NK-92 (cell line): ENCODE results near the gene HBD.
"Not testable (repeated sequence)": the region's sequence is repeated elsewhere in the genome, so short reads cannot be mapped to it uniquely, and the experiment has no call there.

ENCODE experiments used
- DNase-seq: peaks from one replicate; lab custom pipeline; 2025; ENCODE audit not compliant: unreplicated experiment; lab: John Stamatoyannopoulos, UW

The HBD gene

DNA sequence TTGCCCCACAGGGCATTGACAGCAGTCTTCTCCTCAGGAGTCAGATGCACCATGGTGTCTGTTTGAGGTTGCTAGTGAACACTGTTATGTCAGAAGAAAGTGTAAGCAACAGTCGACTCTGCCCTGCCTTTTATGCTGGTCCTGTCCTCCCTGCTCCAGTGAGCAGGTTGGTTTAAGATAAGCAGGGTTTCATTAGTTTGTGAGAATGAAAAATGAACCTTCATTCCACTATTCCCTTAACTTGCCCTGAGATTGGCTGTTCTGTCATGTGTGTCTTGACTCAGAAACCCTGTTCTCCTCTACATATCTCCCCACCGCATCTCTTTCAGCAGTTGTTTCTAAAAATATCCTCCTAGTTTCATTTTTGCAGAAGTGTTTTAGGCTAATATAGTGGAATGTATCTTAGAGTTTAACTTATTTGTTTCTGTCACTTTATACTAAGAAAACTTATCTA is at the start of gene HBD:
Gene HBD, minus strand, starts transcription at position 103 of the 454 bp plus-strand sequence. Its CDS starts 50 bp downstream, at position 53.
- DNase-seq = no peak

DNA sequence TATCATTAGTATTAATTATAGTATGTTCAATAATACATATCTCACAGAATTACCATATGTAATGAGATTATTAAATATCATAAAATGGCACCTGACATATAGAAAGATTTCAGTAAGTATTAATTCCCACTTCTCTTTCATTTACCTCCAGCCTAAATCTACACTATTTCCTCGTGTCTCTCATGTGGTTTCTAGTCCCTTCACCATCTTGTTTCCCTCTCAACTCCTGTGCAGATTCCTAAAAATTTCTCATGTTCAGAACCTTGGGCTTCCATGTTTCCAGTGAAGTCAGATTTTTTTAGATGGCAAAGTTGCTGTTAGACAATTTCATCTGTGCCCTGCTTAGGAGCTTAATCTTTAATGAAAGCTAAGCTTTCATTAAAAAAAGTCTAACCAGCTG is 49.6 kb upstream of the HBD start:
- DNase-seq = no peak

GRCh38 chr11:5283086-5283485 is 48.8 kb upstream of the HBD start:
- DNase-seq = no peak

DNA sequence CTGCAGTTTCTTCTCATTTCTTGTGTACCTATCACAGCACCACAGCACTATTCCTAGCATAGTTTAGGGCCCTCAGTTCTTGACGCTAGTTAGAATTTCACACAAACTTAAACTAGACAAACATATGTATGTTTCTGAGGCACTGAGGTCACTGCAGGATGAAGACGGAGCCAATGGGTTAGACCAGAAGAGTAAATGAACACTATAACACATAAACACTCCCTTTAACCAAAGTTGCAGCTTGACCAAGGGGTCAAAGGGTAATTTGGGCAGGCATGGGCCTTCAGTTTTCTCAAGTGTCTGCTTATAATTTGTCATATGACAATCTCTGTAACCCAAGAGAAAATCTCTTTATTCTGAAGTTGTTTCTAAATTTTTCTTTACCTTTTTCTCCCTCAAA is 48.3 kb upstream of the HBD start:
- no peak for DNase-seq

DNA sequence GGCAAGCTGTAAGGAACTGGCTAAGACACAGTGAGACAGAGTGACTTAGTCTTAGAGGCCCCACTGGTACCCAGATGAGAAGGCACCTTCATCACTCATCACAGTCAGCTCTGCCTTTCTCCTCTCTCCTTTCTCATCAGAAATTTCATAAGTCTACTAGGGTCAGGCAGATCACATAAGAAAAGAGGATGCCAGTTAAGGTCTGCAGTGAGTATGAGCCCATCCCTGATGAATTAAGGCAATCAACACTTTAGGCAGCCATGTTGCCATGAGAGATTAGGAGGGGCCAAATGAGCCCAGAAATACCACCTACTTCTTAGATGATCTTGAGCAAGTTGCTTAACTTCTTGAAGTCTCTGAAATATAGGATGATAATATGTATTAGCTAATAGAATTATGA is 47.3 kb upstream of the HBD start:
- no peak for DNase-seq

- no peak for DNase-seq
Measured at GRCh38 chr11:5280582-5281102, 46.4 kb upstream of the HBD start.

DNA sequence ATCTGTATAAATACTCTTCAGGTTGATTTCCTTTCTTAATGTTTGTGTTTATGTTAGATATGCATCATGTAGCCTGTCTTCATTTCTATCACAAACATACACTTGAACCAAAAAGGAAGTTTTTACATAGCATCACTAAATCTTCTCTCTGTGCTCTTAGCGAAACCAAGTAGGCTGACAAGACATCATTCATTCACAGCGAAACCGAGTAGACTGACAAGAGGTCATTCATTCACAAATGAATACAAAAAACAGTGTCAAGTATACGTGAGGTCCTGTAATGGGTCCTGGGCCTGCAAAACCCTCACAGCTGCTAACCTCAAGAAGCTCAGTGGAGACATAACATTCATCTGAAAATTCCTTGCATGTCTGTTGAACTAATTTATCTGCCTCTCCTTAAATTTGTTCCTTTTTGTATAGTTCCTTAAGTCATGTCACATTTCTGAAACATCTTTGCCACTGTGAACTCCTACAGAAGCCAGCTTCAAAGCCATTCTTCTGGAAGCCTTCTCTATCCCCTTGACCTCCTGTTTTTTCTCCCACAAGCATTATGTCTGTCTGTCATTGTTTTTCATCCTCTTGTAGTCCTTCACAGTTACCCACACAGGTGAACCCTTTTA is 45.3 kb upstream of the HBD start:
- DNase-seq = no peak

DNA sequence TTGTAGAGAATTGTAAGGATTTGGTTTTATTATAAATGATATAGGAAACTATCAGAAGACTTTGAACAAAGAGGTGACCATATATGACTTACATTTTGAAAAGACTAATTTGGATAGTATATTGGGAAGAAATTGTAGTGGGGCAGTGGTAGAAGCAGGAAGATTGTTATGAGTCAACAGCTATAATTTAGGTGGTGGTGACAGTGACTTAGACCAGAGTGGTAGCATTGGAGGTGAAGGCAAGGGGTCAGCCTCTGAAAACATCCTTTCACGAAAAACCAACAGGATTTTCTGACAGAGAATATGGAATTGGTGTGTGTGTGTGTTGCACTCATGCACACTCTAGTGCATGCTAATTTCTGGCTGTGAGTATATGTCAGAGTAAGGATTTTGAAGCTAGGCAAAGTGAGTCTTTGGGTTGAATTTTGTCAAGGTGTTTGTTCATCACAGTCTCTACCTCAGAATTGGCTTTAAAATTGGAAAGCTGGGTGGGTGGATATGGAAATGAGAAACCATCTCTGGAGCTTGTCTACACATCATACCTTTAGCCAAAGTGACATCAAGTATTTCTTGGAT is 43.6 kb upstream of the HBD start:
- DNase-seq = no peak

DNA sequence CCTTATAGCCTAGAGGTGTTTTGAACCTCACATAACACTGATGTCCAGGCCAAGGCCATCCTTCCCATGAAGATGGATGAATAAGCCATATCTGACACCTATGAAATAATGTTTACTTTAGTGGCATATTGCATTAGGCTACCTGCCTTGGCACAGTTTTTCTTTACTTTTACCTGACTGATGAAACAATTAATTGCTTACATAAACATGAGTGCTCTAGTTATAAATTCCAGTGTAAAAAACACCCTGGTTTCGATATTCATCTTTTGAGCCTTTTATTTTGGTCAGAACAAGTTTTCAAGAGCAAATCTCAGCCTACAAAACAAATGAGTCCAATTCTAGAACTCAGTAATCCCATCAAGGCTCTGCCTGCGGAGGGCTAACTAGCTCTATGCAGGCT is 42.4 kb upstream of the HBD start:
- no peak for DNase-seq

GRCh38 chr11:5275369-5276110 is 41.3 kb upstream of the HBD start:
- no peak for DNase-seq

- DNase-seq = no peak
Measured at GRCh38 chr11:5274395-5274794, 40.1 kb upstream of the HBD start.

- DNase-seq = no peak
Measured at GRCh38 chr11:5272395-5273017, 38.2 kb upstream of the HBD start.

GRCh38 chr11:5269715-5270147 is 35.4 kb upstream of the HBD start, which contains the start of gene HBE1:
HBE1 (minus strand) TSS chr11:5269945; CDS start chr11:5269890, 55 bp downstream.
- no peak for DNase-seq

DNA sequence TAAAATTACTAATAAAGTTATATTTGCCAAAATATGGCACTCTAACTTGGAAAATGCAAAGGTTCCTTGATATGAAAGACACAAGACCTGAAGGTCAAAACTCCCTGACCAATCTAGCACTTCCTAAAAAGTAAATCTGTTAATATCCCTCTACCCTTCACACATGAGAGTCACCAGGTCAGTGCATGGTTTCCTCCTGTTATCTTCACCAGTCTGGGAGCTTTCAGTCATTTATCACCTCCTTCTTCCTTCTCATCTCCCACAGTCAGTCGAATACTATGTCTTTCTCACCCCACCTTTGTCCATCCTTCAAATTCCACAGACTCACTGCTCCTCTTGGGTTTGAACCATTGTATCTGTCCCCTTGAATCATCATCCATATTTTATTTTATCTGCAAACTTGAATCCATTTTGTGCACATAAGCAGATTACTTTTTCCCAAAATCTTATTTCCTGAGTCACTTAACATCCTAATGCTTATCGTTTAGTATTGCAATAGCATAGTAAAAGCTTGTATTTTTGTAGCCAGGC is 32.8 kb upstream of the HBD start:
- no peak for DNase-seq

DNA sequence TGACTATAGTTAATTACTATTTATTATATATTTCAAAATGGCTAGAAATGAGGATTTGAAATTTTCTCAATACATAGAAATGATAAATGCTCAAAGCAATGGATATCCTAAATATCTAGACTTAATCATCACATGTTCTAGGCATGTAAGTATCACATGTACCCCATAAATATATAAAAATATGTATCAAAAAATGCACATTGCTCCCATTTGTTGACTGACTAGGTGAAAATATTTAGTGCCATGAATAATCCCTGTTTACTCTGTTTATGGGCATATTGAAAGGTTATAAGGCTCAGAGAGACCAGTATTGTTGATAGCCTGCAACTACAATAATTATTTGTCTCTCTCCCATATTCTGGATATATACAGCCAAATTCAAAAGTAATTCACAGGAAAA is 32.3 kb upstream of the HBD start:
- DNase-seq = no peak

- no peak for DNase-seq
Measured at GRCh38 chr11:5265832-5266231, 31.5 kb upstream of the HBD start.

DNA sequence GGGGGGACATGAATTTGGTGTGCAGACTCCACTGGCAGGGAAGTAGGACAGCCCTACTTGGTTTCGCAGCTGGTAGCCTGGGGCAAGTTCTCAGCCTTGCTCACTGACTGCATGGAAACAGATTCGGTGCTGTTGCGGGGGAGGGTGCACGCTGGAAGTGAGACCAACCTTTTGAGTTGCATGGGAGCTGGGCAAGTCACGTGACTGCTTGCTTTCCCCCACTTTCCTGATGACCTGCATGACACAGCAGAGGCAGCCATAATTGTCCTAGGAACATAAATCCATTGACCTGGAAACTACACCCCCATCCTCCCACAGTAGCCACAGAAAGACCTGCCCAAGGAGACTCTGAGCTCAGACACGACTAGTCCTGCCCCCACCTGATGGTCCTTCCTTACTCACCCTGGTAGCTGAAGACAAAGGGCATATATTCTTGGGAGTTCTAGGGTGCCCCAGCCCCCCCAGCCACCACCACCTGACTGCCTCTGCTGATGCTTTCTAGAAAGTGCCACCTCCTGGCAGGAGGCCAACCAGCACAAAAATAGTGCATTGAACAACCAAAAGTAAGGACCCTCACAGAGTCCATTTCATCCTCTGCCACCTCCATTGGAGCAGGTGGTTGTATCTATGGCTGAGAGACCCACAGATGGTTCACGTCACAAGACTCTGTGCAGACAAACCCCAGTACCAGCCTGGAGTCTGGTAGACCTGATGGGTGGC is 24.4 kb upstream of the HBD start:
- no peak for DNase-seq

DNA sequence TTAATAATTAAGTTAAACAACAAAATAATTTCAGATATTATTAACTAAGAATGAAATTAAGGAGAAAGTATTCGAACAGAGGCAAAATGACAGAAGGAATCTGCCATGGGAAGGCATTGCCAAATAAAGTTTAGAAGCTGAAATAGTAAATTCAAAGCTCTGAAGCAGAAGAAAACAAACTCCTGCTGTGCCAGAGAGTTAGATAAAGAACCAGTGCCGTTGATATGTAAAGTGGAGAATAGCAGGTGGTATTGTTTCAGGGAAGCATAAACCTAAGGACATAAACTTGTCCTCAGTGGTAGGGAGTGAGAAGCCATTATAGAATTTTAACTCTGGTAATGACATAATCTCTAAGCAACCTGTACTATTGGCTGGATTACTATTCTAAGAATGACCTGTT is 23.0 kb upstream of the HBD start:
- DNase-seq = no peak

DNA sequence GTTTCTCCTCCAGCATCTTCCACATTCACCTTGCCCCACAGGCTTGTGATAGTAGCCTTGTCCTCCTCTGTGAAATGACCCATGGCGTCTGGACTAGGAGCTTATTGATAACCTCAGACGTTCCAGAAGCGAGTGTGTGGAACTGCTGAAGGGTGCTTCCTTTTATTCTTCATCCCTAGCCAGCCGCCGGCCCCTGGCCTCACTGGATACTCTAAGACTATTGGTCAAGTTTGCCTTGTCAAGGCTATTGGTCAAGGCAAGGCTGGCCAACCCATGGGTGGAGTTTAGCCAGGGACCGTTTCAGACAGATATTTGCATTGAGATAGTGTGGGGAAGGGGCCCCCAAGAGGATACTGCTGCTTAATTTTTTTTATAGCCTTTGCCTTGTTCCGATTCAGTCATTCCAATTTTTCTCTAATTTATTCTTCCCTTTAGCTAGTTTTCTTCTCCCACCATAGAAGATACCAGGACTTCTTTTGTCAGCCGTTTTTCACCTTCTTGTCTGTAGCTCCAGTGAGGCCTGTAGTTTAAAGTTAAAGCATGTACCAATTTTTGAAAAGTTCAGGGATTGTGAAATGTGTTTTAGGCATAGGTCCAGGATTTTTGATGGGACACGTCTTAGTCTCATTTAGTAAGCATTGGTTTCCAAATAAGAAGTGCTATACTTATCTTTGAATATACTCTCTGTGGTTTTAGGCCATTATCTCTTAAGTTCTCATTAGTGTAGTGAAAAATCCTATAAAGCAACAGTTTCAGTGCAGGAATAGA is 20.5 kb upstream of the HBD start, which contains the start of gene HBG2:
Gene HBG2, minus strand, starts transcription at position 136 of the 768 bp plus-strand sequence. Its CDS starts 53 bp downstream, at position 83.
- DNase-seq = not testable (repeated sequence)

DNA sequence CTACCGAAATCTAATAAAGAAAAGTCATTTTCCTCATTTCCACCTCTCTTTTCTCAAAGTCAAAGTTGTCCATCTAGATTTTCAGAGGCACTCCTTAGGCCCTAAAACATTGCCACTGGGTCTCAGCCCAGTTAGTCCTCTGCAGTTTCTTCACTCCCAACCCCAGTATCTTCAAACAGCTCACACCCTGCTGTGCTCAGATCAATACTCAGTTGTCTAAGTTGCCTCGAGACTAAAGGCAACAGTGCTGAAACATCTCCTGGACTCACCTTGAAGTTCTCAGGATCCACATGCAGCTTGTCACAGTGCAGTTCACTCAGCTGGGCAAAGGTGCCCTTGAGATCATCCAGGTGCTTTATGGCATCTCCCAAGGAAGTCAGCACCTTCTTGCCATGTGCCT is 19.7 kb upstream of the HBD start:
- DNase-seq = not testable (repeated sequence)
